T-cell (primary cell): Measurements from ENCODE around the gene RSL24D1. TPM values are rescaled to one million over a fixed set of nuclear protein-coding genes. Genes with fewer than 3 reads are reported as not detected.
"Not testable (repeated sequence)": the region's sequence is repeated elsewhere in the genome, so short reads cannot be mapped to it uniquely, and the experiment has no call there.

Experiments used
- ATAC-seq, 4 experiments: fragments of 200-7000 bp in 3 of 4; fragments of 150-1000 bp in 1 of 4; cut with Tn5 transposase; replicated peaks in 1 of 4; 1 replicate in 3 of 4; 2 replicates in 1 of 4; pipeline ENCODE4 v1.10.0; 2021; ENCODE audit warnings: moderate library complexity in 3 of 4, mild to moderate bottlenecking in 2 of 4, moderate number of reproducible peaks in 1 of 4
- CTCF ChIA-PET, 2 donors: fragments of 300-600 bp; sonication (Branson Sonifier 250); formaldehyde crosslinking; loops; one replicate each; lab custom pipeline; 2022; ENCODE audit warnings: antibody characterized with exemption in 2 of 2; lab: Charles Lee
- POLR2A ChIA-PET, 2 donors: fragments of 300-600 bp; sonication (Branson Sonifier 250); formaldehyde crosslinking; loops; one replicate each; lab custom pipeline; 2022; ENCODE audit warnings: antibody characterized with exemption in 2 of 2; lab: Charles Lee
- DNase-seq, 35 experiments: peaks; one replicate each; pipeline versions ENCODE4 v3.0.0 to v3.0.0-alpha.2; 2013 to 2023
- H3K27ac ChIP-seq: one replicate; pipeline ENCODE4 v1.5.1; 2013; ENCODE audit warnings: low read length
- H3K27me3 ChIP-seq, 2 experiments: replicated peaks in 1 of 2; 1 replicate in 1 of 2; 2 replicates in 1 of 2; pipeline versions ENCODE4 v1.6.1 to v1.7.0; 2013; ENCODE audit warnings: low read length in 1 of 2, mixed read lengths in 1 of 2; ENCODE audit not compliant: control insufficient read depth in 2 of 2, insufficient read depth in 2 of 2; ENCODE audit errors: extremely low read depth in 1 of 2
- H3K36me3 ChIP-seq, 2 donors: 1 replicate in 1 of 2; 2 replicates in 1 of 2; pipeline versions ENCODE4 v1.6.1 to v1.7.0; 2013; ENCODE audit warnings: low read length in 1 of 2; ENCODE audit not compliant: control insufficient read depth in 2 of 2, insufficient read depth in 1 of 2; ENCODE audit errors: extremely low read depth in 1 of 2
- H3K4me1 ChIP-seq, 2 experiments: 1 replicate in 1 of 2; 2 replicates in 1 of 2; pipeline versions ENCODE4 v1.6.1 to v1.7.0; 2013; ENCODE audit warnings: low read length in 2 of 2, mixed read lengths in 1 of 2; ENCODE audit not compliant: insufficient read depth in 2 of 2, control insufficient read depth in 1 of 2; ENCODE audit errors: extremely low read depth in 1 of 2
- H3K4me3 ChIP-seq, 2 donors: 1 replicate in 1 of 2; 2 replicates in 1 of 2; pipeline versions ENCODE4 v1.5.1 to v1.7.0; 2013; ENCODE audit warnings: mild to moderate bottlenecking in 2 of 2, low read length in 1 of 2, moderate library complexity in 1 of 2; ENCODE audit not compliant: control insufficient read depth in 1 of 2; ENCODE audit errors: extremely low read depth in 1 of 2
- H3K9me3 ChIP-seq: 2 replicates; pipeline ENCODE4 v1.7.0; 2013
- H3K27ac Mint-ChIP-seq, 2 donors: one replicate each; pipeline ENCODE4 v1.8.0; 2020 to 2021; ENCODE audit warnings: mild to moderate bottlenecking in 2 of 2, mixed read lengths in 2 of 2
- H3K27me3 Mint-ChIP-seq, 2 donors: one replicate each; pipeline ENCODE4 v1.8.0; 2021 to 2022; ENCODE audit warnings: mixed read lengths in 2 of 2
- H3K36me3 Mint-ChIP-seq: one replicate; pipeline ENCODE4 v1.8.0; 2021; ENCODE audit warnings: mixed read lengths
- H3K4me1 Mint-ChIP-seq, 3 donors: one replicate each; pipeline ENCODE4 v1.8.0; 2020 to 2022; ENCODE audit warnings: mixed read lengths in 3 of 3, mild to moderate bottlenecking in 1 of 3
- H3K4me3 Mint-ChIP-seq, 3 donors: one replicate each; pipeline ENCODE4 v1.8.0; 2020 to 2022; ENCODE audit warnings: mild to moderate bottlenecking in 3 of 3, mixed read lengths in 3 of 3, moderate library complexity in 3 of 3
- H3K9me3 Mint-ChIP-seq, 3 donors: one replicate each; pipeline ENCODE4 v1.8.0; 2020 to 2022; ENCODE audit warnings: mixed read lengths in 3 of 3
- WGBS: methylation state at CpG from one replicate; pipeline ENCODE4 v1.1.5; 2013; ENCODE audit warnings: missing lambda C conversion rate; ENCODE audit not compliant: insufficient coverage; 5-methylcytosine and 5-hydroxymethylcytosine counted together
- total RNA-seq, 35 experiments: library from RNA in 6 of 35; stranded (reverse) in 6 of 35; fragments of 120-200 nt in 1 of 35; gene quantifications; one replicate each; pipeline versions ENCODE4 v1.2.1 to v1.2.4 and lab custom pipeline; 2013 to 2026

RSL24D1 gene
- total RNA-seq, 5 donors from 2014 or later (not counting 1 experiment from before 2014, with no cell fraction given), result 88.9 to 133 (median 108) TPM

GRCh38 chr15:55179141-55179540, 17.6 kb downstream of the RSL24D1 start:
- no peaks in the 10 kb centered on the region for H3K27me3 Mint-ChIP-seq
- peaks cover 2 to 8% (median 3%) of the 10 kb centered on the region in 3 donors for H3K4me1 Mint-ChIP-seq
- H3K27ac Mint-ChIP-seq, result no peak overlapping the region
- ATAC-seq (no peak), DNase-seq (no peak)
- Histone ChIP-seq H3K4me1 (no peaks in the 10 kb centered on the region), H3K9me3 (no peaks in the 10 kb centered on the region), H3K27me3 (no peaks in the 10 kb centered on the region), H3K36me3 (peaks cover 5 to 58% of the 10 kb centered on the region in 2 donors), H3K27ac (no peak overlapping the region), H3K4me3 (no peak overlapping the region)
- ChIA-PET POLR2A (no interaction called here), CTCF (interaction anchor here in 1 of 2 donors (1.0 kb wide), 1 partner anchor 10 kb away, joined by 3 read pairs; no protein-coding TSS in a partner anchor)
- no peak overlapping the region for H3K4me3 Mint-ChIP-seq
- no peaks in the 10 kb centered on the region for H3K9me3 Mint-ChIP-seq
- H3K36me3 Mint-ChIP-seq, result peaks cover 50% of the 10 kb centered on the region

GRCh38 chr15:55170361-55170760, 26.4 kb downstream of the RSL24D1 start:
- H3K4me1 ChIP-seq, result no peaks in the 10 kb centered on the region
- H3K27ac Mint-ChIP-seq, result no peak overlapping the region
- H3K27me3 Mint-ChIP-seq, result no peaks in the 10 kb centered on the region
- no peak overlapping the region for H3K27ac ChIP-seq
- no peak overlapping the region for H3K4me3 ChIP-seq
- no CpG with 5 or more reads among the region's 4 CpGs for WGBS
- H3K9me3 ChIP-seq, result no peaks in the 10 kb centered on the region
- no peak for DNase-seq
- ATAC-seq, result no peak
- peaks cover 13% of the 10 kb centered on the region for H3K36me3 Mint-ChIP-seq
- H3K27me3 ChIP-seq, result no peaks in the 10 kb centered on the region
- H3K9me3 Mint-ChIP-seq, result no peaks in the 10 kb centered on the region
- H3K36me3 ChIP-seq, result no peaks in the 10 kb centered on the region
- ChIA-PET CTCF (interaction anchor here in 1 of 2 donors (0.6 kb wide), 1 partner anchor 877 kb away, joined by 4 read pairs; no protein-coding TSS in a partner anchor), POLR2A (no interaction called here)
- peaks cover 0 to 2% (median 0%) of the 10 kb centered on the region in 3 donors for H3K4me1 Mint-ChIP-seq
- no peak overlapping the region for H3K4me3 Mint-ChIP-seq

DNA sequence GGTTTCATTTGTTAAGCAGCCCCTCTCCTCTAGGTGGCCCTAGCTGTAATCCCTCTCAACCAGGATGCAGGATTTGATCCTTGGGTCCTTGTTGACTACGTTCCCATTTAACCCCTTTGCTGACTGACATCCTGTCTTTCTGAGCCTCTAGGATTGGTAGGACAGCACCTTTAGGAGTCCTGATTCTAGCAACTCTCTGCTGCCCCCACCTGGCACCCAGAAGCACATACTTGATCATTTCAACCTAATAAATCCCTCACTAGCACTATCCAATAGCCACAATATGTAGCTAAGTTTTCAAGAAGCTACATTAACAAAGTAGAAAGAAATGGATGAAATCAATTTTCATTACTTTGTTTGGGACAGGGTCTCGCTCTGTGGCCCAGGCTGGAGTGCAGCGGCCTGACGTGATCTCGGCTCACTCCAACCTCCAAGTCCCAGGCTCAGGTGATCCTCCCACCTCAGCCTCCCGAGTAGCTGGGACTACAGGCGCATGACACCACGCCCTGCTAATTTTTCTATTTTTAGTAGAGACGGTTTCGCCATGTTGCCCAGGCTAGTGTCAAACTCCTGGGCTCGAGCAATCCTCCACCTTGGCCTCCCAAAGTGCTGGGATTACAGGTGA, 28.3 kb downstream of the RSL24D1 start:
- H3K4me1 Mint-ChIP-seq, result peaks cover 0 to 2% (median 0%) of the 10 kb centered on the region in 3 donors
- no peaks in the 10 kb centered on the region for H3K27me3 ChIP-seq
- 69% methylated on average over 7 of the region's 11 CpGs for WGBS
- H3K27me3 Mint-ChIP-seq, result no peaks in the 10 kb centered on the region
- H3K36me3 Mint-ChIP-seq, result no peaks in the 10 kb centered on the region
- H3K27ac Mint-ChIP-seq, result no peak overlapping the region
- ATAC-seq, result peak in 3 of 4 experiments; percentile 58 to 66 (median 60)
- ChIA-PET POLR2A (no interaction called here), CTCF (interaction anchor here (0.5 to 1.5 kb wide), 6 partner anchors 9 to 271 kb away, joined by 3 to 4 read pairs (median 3); partner anchors contain the start of gene RSL24D1 (in 1 of the 2))
- H3K4me1 ChIP-seq, result no peaks in the 10 kb centered on the region
- no peaks in the 10 kb centered on the region for H3K9me3 ChIP-seq
- no peaks in the 10 kb centered on the region for H3K9me3 Mint-ChIP-seq
- DNase-seq, result peak in 32 of 35 experiments; percentile 2 to 63 (median 30)
- H3K36me3 ChIP-seq, result no peaks in the 10 kb centered on the region
- H3K4me3 Mint-ChIP-seq, result no peak overlapping the region
- H3K4me3 ChIP-seq, result no peak overlapping the region
- H3K27ac ChIP-seq, result no peak overlapping the region

- no peaks in the 10 kb centered on the region for H3K36me3 Mint-ChIP-seq
- H3K4me1 Mint-ChIP-seq, result peaks cover 0 to 2% (median 0%) of the 10 kb centered on the region in 3 donors
- H3K27me3 Mint-ChIP-seq, result no peaks in the 10 kb centered on the region
- ChIA-PET POLR2A (interaction anchor here in 1 of 2 donors (0.6 kb wide), 1 partner anchor 1003 kb away, joined by 3 read pairs; no protein-coding TSS in a partner anchor), CTCF (no interaction called here)
- H3K9me3 ChIP-seq, result no peaks in the 10 kb centered on the region
- no peaks in the 10 kb centered on the region for H3K36me3 ChIP-seq
- no peaks in the 10 kb centered on the region for H3K4me1 ChIP-seq
- 100% methylated on average over 1 of the region's 4 CpGs for WGBS
- no peak overlapping the region for H3K4me3 ChIP-seq
- H3K27ac Mint-ChIP-seq, result no peak overlapping the region
- ATAC-seq (no peak), DNase-seq (no peak)
- no peak overlapping the region for H3K27ac ChIP-seq
- no peaks in the 10 kb centered on the region for H3K9me3 Mint-ChIP-seq
- no peak overlapping the region for H3K4me3 Mint-ChIP-seq
- no peaks in the 10 kb centered on the region for H3K27me3 ChIP-seq
Measured at GRCh38 chr15:55164284-55164683, 32.5 kb downstream of the RSL24D1 start.

- H3K9me3 ChIP-seq, result no peaks in the 10 kb centered on the region
- H3K27ac ChIP-seq, result no peak overlapping the region
- H3K4me1 ChIP-seq, result no peaks in the 10 kb centered on the region
- Mint-ChIP-seq H3K4me3 (no peak overlapping the region), H3K27me3 (peaks cover 0 to 2% of the 10 kb centered on the region in 2 donors), H3K4me1 (no peaks in the 10 kb centered on the region), H3K36me3 (peaks cover 7% of the 10 kb centered on the region), H3K27ac (no peak overlapping the region), H3K9me3 (no peaks in the 10 kb centered on the region)
- ATAC-seq, result no peak
- no peak overlapping the region for H3K4me3 ChIP-seq
- CTCF ChIA-PET, result no interaction called here
- no peaks in the 10 kb centered on the region for H3K36me3 ChIP-seq
- no peak for DNase-seq
- H3K27me3 ChIP-seq, result no peaks in the 10 kb centered on the region
- POLR2A ChIA-PET, result no interaction called here
- WGBS, result 67% methylated on average over 1 of the region's 3 CpGs
Measured at GRCh38 chr15:55151631-55152030, 45.1 kb downstream of the RSL24D1 start.

DNA sequence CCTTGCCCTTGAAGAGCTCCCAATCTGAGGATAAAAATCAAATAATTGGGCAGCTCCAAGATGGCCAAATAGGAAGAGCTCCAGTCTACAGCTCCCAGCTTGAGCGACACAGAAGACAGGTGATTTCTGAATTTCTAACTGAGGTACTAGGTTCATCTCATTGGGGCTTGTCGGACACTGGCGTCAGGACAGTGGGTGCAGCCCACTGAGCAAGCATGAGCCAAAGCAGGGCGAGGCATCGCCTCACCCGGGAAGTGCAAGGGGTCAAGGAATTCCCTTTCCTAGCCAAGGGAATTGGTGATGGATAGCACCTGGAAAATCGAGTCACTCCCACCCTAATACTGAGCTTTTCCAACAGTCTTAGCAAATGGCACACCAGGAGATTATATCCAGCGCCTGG, 53.6 kb downstream of the RSL24D1 start:
- H3K36me3 Mint-ChIP-seq, H3K4me3 ChIP-seq, H3K27ac ChIP-seq, CTCF ChIA-PET, POLR2A ChIA-PET, ATAC-seq, H3K4me1 ChIP-seq, H3K36me3 ChIP-seq, H3K4me1 Mint-ChIP-seq, H3K9me3 ChIP-seq, H3K27me3 ChIP-seq, DNase-seq, H3K4me3 Mint-ChIP-seq, H3K27ac Mint-ChIP-seq: not testable (repeated sequence)
- H3K9me3 Mint-ChIP-seq, result peaks cover 8 to 16% (median 16%) of the 10 kb centered on the region in 3 donors
- 91% methylated on average over 3 of the region's 8 CpGs for WGBS
- peaks cover 5 to 10% of the 10 kb centered on the region in 2 donors for H3K27me3 Mint-ChIP-seq
